Parathyroid adenoma (tissue), 2 donors: ENCODE data around the gene ELL.

Experiments used
- H2AFZ ChIP-seq: fragments of 300-600 bp; sonication (generic); one replicate; pipeline ENCODE4 v1.7.0; 2017; ENCODE audit warnings: antibody characterized with exemption, mild to moderate bottlenecking
- H3K27ac ChIP-seq: fragments of 300-600 bp; sonication (generic); one replicate; pipeline ENCODE4 v1.7.0; 2017
- H3K27me3 ChIP-seq: fragments of 300-600 bp; sonication (generic); one replicate; pipeline ENCODE4 v1.7.0; 2017; ENCODE audit warnings: low read length; ENCODE audit not compliant: control insufficient read depth, insufficient read depth
- H3K36me3 ChIP-seq: fragments of 300-600 bp; sonication (generic); one replicate; pipeline ENCODE4 v1.7.0; 2017; ENCODE audit warnings: low read length; ENCODE audit not compliant: control insufficient read depth, insufficient read depth
- H3K4me1 ChIP-seq: fragments of 300-600 bp; sonication (generic); one replicate; pipeline ENCODE4 v1.7.0; 2017; ENCODE audit warnings: control low read depth
- H3K4me2 ChIP-seq: fragments of 300-600 bp; sonication (generic); one replicate; pipeline ENCODE4 v1.7.0; 2017; ENCODE audit warnings: low read length
- H3K4me3 ChIP-seq: fragments of 300-600 bp; sonication (generic); one replicate; pipeline ENCODE4 v1.7.0; 2017; ENCODE audit warnings: low read depth, low read length
- H3K79me2 ChIP-seq: fragments of 300-600 bp; sonication (generic); one replicate; pipeline ENCODE4 v1.7.0; 2017; ENCODE audit warnings: control low read depth
- H3K9ac ChIP-seq: fragments of 300-600 bp; sonication (generic); one replicate; pipeline ENCODE4 v1.7.0; 2017; ENCODE audit warnings: mild to moderate bottlenecking
- H3K9me3 ChIP-seq: fragments of 300-600 bp; sonication (generic); one replicate; pipeline ENCODE4 v1.7.0; 2017; ENCODE audit warnings: low read length; ENCODE audit not compliant: control insufficient read depth
- CTCF ChIP-seq: fragments of 300-600 bp; sonication (generic); IDR thresholded peaks from one replicate; pipeline ENCODE4 v1.7.0; 2017; ENCODE audit warnings: antibody characterized with exemption, mild to moderate bottlenecking
- donor health status: primary hyperparathyroidism.

Gene ELL

GRCh38 chr19:18401580-18402112, 120.2 kb downstream of the ELL start:
- Histone ChIP-seq H3K9me3 (no peaks in the 10 kb centered on the region), H2AFZ (no peak overlapping the region), H3K4me3 (no peak overlapping the region), H3K9ac (no peak overlapping the region), H3K27ac (no peak overlapping the region), H3K4me2 (no peak overlapping the region), H3K4me1 (peaks cover 5% of the 10 kb centered on the region), H3K36me3 (no peaks in the 10 kb centered on the region), H3K79me2 (no peaks in the 10 kb centered on the region), H3K27me3 (no peaks in the 10 kb centered on the region)
- TF ChIP-seq CTCF, result peak; percentile 42

GRCh38 chr19:18399008-18399407, 122.9 kb downstream of the ELL start:
- H3K36me3 ChIP-seq, result no peaks in the 10 kb centered on the region
- peak overlapping the region; percentile 9 for H3K4me2 ChIP-seq
- H3K4me1 ChIP-seq, result peaks cover 5% of the 10 kb centered on the region
- H3K27ac ChIP-seq, result peak overlapping the region; percentile 4
- no peak overlapping the region for H2AFZ ChIP-seq
- peak; percentile 24 for TF ChIP-seq CTCF
- no peaks in the 10 kb centered on the region for H3K27me3 ChIP-seq
- H3K9ac ChIP-seq, result no peak overlapping the region
- no peak overlapping the region for H3K4me3 ChIP-seq
- H3K79me2 ChIP-seq, result no peaks in the 10 kb centered on the region
- no peaks in the 10 kb centered on the region for H3K9me3 ChIP-seq

- no peak within 1 kb of the TSS for H2AFZ ChIP-seq
- H3K9ac ChIP-seq, result no peak within 1 kb of the TSS
- peak within 1 kb of the TSS; percentile 38 for H3K4me2 ChIP-seq
- H3K9me3 ChIP-seq, result no peaks in the 10 kb centered on the region
- H3K27me3 ChIP-seq, result no peaks in the 10 kb centered on the region
- H3K36me3 ChIP-seq, result no peaks in the 10 kb centered on the region
- peak within 1 kb of the TSS; percentile 4 for H3K27ac ChIP-seq
- TF ChIP-seq CTCF, result no peak
- H3K79me2 ChIP-seq, result no peaks in the 10 kb centered on the region
- H3K4me1 ChIP-seq, result peaks cover 5% of the 10 kb centered on the region
- no peak within 1 kb of the TSS for H3K4me3 ChIP-seq
Measured at GRCh38 chr19:18397242-18398202, 124.3 kb downstream of the ELL start, which contains the start of gene LRRC25. Gene LRRC25 (minus strand): TSS chr19:18397622. CDS start chr19:18396963, 659 bp downstream.

- Histone ChIP-seq H2AFZ (no peak overlapping the region), H3K4me1 (peaks cover 5% of the 10 kb centered on the region), H3K27ac (no peak overlapping the region), H3K79me2 (no peaks in the 10 kb centered on the region), H3K9ac (no peak overlapping the region), H3K9me3 (no peaks in the 10 kb centered on the region), H3K4me2 (peak overlapping the region; percentile 38), H3K4me3 (no peak overlapping the region), H3K36me3 (no peaks in the 10 kb centered on the region), H3K27me3 (no peaks in the 10 kb centered on the region)
- TF ChIP-seq CTCF, result no peak
Measured at GRCh38 chr19:18396471-18397241, 125.2 kb downstream of the ELL start.
